HG02885 (cell line): ENCODE measurements around the gene PTCH1.

Experiments used
- ATAC-seq: cut with Tn5 transposase; IDR thresholded peaks from one replicate; pipeline ENCODE4 v1.9.1; 2021; ENCODE audit warnings: mild to moderate bottlenecking; ENCODE audit not compliant: unreplicated experiment, poor library complexity

Gene PTCH1

GRCh38 chr9:95513711-95514110, 3.1 kb downstream of the PTCH1 start:
- ATAC-seq = no peak

DNA sequence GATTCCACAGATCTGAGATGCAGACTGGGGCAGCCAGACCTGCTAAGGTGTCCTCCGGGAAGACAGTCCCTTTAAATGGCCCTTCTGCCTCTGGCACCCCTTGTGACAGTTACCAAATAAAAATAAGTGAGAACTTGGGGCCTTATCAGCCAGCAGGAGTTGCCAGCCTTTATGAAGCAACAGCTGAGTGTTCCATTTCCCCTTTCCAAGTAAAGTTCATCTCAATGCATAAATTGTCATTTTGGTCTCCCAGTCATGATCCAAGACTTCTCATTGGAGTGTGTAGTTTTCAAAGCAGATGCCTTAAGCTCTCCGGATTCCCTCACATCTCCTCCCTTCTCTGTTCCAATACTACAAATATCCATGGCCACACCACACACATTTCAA, 4.1 kb downstream of the PTCH1 start:
- no peak for ATAC-seq

DNA sequence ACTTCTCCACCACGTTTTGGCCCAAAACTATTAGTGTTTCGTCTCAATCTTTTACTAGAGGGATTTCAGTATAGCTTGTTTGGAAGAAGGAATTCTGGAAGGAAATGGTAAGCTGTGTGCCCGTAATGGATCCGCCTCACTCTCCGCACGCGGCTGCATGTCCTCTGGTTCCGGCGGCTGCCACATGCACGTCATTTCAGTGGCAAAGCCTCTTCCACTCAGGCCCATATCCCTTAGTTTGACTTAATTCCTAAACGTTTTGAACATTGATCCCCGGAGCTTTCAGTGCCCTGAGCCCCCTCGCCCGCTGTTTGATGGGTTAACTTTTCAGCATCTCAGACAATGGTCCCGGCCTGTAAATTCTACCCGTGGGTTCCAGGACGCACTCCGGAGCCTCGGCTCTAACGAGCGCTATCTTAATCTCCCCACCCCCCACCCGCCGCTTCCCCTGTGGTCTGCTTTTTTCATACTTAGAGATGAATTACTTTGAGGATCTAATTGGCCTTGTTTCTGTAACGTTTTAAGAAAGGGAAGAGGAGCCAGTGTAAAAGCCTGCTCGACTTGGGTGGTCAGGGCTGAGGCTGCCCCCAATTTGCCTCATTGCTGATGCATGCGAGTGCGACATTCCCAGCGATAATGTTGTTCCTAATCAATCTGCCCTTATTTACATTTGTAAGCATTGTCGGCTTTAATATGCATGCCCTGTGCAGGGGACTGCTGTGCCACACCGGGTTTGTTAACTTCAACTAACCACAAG, 4.6 kb downstream of the PTCH1 start:
- ATAC-seq = no peak

GRCh38 chr9:95511616-95511931, 5.2 kb downstream of the PTCH1 start:
- no peak for ATAC-seq

GRCh38 chr9:95510709-95511615, 5.8 kb downstream of the PTCH1 start:
- peak; percentile 60 for ATAC-seq

DNA sequence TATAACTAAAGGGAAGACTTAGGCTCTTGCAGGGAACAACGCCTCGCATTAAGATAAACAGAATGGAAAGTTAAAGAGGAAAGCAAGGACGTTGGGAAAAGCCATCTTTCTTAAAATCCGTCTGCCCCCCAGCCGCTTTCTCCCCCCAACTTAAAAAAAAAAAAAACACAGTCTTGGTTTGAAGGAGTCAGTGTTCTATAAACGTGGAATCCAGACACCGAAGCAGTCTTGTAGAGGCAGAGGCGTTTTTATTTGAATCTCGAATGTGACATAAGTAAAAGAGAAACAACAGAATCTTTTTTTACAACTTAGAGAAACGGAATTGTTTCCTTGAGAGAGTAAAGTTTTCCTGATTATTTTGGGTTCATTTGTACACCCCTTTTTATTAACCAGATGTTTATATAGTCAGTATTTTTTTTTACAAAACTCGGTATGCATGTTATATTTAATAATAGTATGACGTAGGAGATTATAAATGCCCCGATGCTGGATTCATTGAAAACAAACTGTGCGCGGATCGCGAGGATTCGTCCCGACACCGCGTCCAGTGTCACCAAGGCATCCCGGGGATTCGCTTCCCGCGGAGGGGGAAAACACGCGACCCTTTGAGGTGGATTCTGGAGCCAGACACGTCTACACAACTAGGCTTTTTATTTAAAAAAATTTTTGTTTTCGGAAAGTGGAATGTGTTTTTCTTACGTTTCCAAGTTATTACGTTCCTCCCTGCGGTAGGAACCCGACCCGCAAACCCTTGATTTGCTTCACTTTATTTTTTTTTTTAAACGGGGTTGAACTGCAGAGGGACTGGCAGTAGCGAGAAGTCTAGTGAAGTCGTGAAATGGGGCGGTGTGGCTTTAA, 6.7 kb downstream of the PTCH1 start:
- ATAC-seq = no peak

- peak; percentile 33 for ATAC-seq
Measured at GRCh38 chr9:95508968-95509850, 7.6 kb downstream of the PTCH1 start.

DNA sequence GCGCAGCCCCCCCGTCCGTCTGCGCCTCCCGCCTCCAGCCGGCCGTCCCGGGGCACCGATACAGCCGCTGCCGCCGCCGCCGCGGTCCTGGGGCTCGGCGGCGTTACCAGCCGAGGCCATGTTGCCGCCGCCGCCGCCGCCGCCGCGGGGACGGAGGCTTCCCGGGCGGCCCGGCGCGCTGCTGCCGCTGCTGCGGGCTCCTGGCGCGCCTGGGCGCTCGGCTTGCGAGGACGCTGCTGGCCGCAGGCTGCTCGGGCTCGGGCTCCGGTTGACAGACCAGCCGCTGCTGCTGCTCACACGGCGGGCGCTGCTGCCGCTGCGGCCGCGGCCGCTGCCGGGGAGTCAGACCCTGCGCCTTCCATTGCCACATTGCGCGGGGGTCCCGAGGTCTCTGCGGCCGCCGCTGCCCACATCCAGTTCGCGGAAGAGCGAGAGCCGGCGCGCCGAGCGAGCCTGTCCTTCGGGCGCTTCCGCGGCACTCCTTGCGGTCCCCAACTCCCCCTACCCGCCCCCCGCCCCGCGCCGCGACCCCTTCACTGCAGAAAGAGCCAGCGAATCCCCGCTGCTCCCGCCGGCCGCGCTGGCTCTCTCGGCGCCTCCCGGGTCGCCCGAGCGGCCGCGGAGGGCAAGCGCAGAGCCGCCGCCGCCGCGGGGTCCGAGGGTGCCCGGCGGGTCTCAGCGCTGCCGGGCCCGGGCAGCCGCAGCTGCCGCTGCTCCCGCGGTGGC, 8.4 kb downstream of the PTCH1 start:
- no peak for ATAC-seq

GRCh38 chr9:95507464-95508241, 9.1 kb downstream of the PTCH1 start:
- ATAC-seq = no peak

- peak; percentile 1 for ATAC-seq
Measured at GRCh38 chr9:95506678-95507463, 9.9 kb downstream of the PTCH1 start.

GRCh38 chr9:95506428-95506677, 10.4 kb downstream of the PTCH1 start:
- peak; percentile 21 for ATAC-seq

DNA sequence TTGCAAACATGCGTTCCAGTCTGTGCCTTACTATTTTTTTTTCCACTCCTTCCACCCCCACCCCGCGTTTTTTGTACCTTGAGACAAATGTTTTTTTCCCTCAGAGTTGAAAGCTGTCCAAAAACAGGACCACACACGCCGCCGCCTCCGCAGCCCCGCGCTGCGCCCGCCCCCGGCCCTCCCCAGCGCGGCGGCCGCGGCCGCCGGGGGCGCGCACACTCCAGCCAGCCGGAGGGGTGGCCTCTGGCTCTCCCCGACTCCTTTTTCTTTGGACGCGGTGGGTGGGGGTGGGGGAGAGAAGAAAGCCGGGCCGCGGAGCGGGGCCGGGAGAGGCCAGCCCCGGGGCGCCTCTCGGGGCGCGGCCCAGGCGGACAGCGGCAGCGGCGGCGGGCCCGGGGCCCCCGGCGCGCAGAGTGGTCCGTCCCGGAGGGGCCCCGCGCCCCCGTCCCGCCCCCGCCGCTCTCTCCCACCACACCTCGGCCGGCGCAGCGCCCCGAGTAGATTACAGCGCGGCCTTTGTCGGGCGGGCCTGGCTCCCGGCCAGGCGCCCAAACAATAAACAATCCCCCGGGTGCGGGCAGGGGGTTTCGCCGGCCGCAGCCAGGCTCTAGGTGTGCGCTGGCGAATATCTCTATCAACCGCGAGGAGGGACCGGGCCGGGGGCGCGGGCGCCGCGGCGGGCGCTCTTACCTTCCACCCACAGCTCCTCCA, 10.9 kb downstream of the PTCH1 start:
- peak; percentile 22 for ATAC-seq

- no peak for ATAC-seq
Measured at GRCh38 chr9:95505072-95505716, 11.6 kb downstream of the PTCH1 start.

DNA sequence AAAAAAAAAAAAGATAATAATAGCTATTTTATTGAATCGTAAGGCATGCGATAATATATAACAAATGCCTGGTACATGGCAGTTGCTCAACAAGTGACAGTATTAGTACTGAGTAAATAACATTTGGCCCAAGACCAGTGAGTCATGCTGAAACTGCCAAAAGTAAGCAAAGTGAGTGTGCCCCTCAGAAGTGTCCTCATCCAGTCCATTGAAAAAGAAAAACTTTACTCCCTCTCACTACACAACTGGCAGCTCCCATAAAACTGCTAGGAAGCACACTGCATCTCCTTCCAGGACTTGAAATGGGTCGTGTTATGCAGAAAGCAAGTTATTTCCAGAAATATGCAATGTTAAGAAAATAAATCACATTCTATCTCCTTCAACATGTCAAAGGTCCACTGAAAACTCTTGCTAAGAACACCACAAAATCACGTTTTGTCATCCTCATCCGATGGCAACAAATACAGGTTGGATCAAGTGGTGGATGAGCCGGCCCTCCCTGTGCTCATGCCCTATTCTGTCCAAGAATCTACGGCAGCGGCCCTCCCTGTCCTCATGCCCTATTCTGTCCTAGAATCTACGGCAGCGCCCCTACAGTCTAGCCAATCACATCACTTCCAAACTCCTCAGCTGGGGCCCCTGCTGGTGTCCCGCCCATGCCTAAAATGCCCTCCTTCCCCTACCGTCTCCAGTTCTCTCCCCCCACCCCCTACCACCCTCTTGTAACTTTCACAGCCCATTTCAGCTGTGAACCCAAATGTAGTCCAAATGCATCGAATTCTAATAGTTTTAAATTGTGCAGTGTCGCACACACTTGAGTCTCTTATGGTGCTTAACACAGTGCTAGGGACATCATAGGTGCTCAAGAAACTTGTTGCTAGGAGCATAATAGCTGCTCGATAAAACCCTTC, 12.5 kb downstream of the PTCH1 start:
- ATAC-seq = no peak

- ATAC-seq = no peak
Measured at GRCh38 chr9:95503369-95503768, 13.4 kb downstream of the PTCH1 start.

DNA sequence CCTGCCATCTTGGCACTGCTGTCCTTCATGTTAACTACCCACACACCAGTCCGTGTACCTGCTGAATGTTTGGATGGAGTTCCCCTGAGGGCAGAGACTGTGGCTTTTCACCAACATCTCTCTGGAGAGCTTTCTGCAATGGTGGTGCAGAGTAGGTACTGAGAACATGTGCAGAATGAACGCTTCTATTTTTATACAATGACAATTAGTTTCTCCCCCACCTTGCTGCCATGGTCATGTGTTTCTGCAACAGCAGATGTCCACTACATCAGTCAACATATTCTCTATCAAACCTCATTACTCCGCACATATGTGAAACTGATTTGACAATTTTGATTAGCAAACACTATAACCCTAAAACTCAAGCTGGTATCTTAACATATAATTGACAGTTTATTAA, 14.5 kb downstream of the PTCH1 start:
- no peak for ATAC-seq
